GM23248 (cell line): ENCODE results near the gene GLCCI1. TPM values are rescaled to one million over a fixed set of nuclear protein-coding genes. Genes with fewer than 3 reads are reported as not detected.

Source experiments
- DNase-seq: peaks from one replicate; pipeline ENCODE4 v3.0.0-alpha.2; 2015
- H2AFZ ChIP-seq: fragments of 200-600 bp; sonication (generic); 2 replicates; pipeline ENCODE4 v1.6.1; 2016; ENCODE audit warnings: antibody characterized with exemption
- H3F3A ChIP-seq: fragments of 200-600 bp; sonication (generic); 2 replicates; pipeline ENCODE4 v1.6.1; 2016; ENCODE audit warnings: mild to moderate bottlenecking, antibody characterized with exemption, mixed run types; ENCODE audit not compliant: insufficient read depth
- H3K27ac ChIP-seq: fragments of 200-600 bp; sonication (generic); 2 replicates; pipeline ENCODE4 v1.5.1; 2016; ENCODE audit warnings: mild to moderate bottlenecking
- H3K27me3 ChIP-seq: fragments of 200-600 bp; sonication (generic); replicated peaks from 2 replicates; pipeline ENCODE4 v1.6.1; 2016; ENCODE audit warnings: mild to moderate bottlenecking; ENCODE audit not compliant: insufficient read depth
- H3K36me3 ChIP-seq: fragments of 200-600 bp; sonication (generic); 2 replicates; pipeline ENCODE4 v1.6.1; 2016; ENCODE audit warnings: low read depth, mild to moderate bottlenecking
- H3K4me1 ChIP-seq: fragments of 200-600 bp; sonication (generic); 2 replicates; pipeline ENCODE4 v1.6.1; 2016; ENCODE audit warnings: mild to moderate bottlenecking; ENCODE audit not compliant: insufficient read depth
- H3K4me2 ChIP-seq: fragments of 200-600 bp; sonication (generic); one replicate; pipeline ENCODE4 v1.6.1; 2016; ENCODE audit warnings: mild to moderate bottlenecking; ENCODE audit not compliant: unreplicated experiment
- H3K4me3 ChIP-seq: fragments of 200-600 bp; sonication (generic); 2 replicates; pipeline ENCODE4 v1.5.1; 2016; ENCODE audit warnings: mild to moderate bottlenecking
- H3K79me2 ChIP-seq: fragments of 200-600 bp; sonication (generic); 2 replicates; pipeline ENCODE4 v1.6.1; 2016; ENCODE audit warnings: mild to moderate bottlenecking; ENCODE audit not compliant: insufficient read depth
- H3K9ac ChIP-seq: fragments of 200-600 bp; sonication (generic); 2 replicates; pipeline ENCODE4 v1.6.1; 2016; ENCODE audit warnings: mild to moderate bottlenecking
- H3K9me2 ChIP-seq: fragments of 200-600 bp; sonication (generic); 2 replicates; pipeline ENCODE4 v1.6.1; 2016; ENCODE audit warnings: mixed run types, mild to moderate bottlenecking, moderate library complexity; ENCODE audit not compliant: insufficient read depth
- H3K9me3 ChIP-seq: fragments of 200-600 bp; sonication (generic); one replicate; pipeline ENCODE4 v1.6.1; 2017; ENCODE audit warnings: low read depth
- H4K20me1 ChIP-seq: fragments of 200-600 bp; sonication (generic); 2 replicates; pipeline ENCODE4 v1.6.0; 2016; ENCODE audit not compliant: insufficient read depth
- EZH2 ChIP-seq: fragments of 200-600 bp; sonication (generic); IDR thresholded peaks from 2 replicates; pipeline ENCODE4 v1.6.1; 2018; ENCODE audit warnings: antibody characterized with exemption, mild to moderate bottlenecking; ENCODE audit not compliant: insufficient read depth, poor library complexity, severe bottlenecking
- EZH2phosphoT487 ChIP-seq: fragments of 200-600 bp; sonication (generic); IDR thresholded peaks from 2 replicates; pipeline ENCODE4 v1.6.1; 2018; ENCODE audit warnings: antibody characterized with exemption, moderate library complexity, mild to moderate bottlenecking, low read depth; ENCODE audit not compliant: insufficient read depth
- WGBS, 2 experiments: methylation state at CpG; one replicate each; pipeline ENCODE4 v1.1.6; 2015 to 2017; ENCODE audit warnings: low lambda C conversion rate in 2 of 2, low coverage in 1 of 2; ENCODE audit errors: missing lambda C conversion rate in 2 of 2; 5-methylcytosine and 5-hydroxymethylcytosine counted together
- in situ Hi-C: fragments of 300-500 bp; cut with MboI; formaldehyde crosslinking; loops from 2 replicates; pipeline ENCODE4 v1.15.0; 2020
- polyA plus RNA-seq: library from polyadenylated mRNA; unstranded; fragments of >200 nt; fragmentation: Nextera tagmentation; extraction: Ambion mirVana; gene quantifications from 2 replicates; pipeline ENCODE4 v1.2.1, GENCODE V29; 2016
- total RNA-seq: library from RNA; depleted of rRNA; stranded (reverse); fragments of >200 nt; shearing (Covaris generic); gene quantifications from 2 replicates; pipeline ENCODE4 v1.2.3, GENCODE V29; 2014

The GLCCI1 gene
- total and polyA plus RNA-seq, 2 experiments from 2014 or later, result 2.5 to 3.0 TPM

GRCh38 chr7:7944619-7945282 lies 23.8 kb upstream of the GLCCI1 start:
- no peak overlapping the region for H2AFZ ChIP-seq
- 71 to 76% methylated on average over 7 of the region's 7 CpGs for WGBS, 2 experiments

GRCh38 chr7:7946486-7946885 lies 22.1 kb upstream of the GLCCI1 start:
- WGBS, 2 experiments, result 95 to 97% methylated on average over 3 of the region's 3 CpGs
- Histone ChIP-seq H4K20me1 (no peaks in the 10 kb centered on the region), H3K79me2 (no peaks in the 10 kb centered on the region), H3K4me2 (no peak overlapping the region), H3K27ac (no peak overlapping the region), H3F3A (no peaks in the 10 kb centered on the region), H3K27me3 (no peaks in the 10 kb centered on the region), H3K9ac (no peak overlapping the region), H3K9me2 (no peaks in the 10 kb centered on the region), H3K9me3 (no peaks in the 10 kb centered on the region), H3K4me1 (no peaks in the 10 kb centered on the region), H3K4me3 (no peak overlapping the region), H3K36me3 (no peaks in the 10 kb centered on the region), H2AFZ (no peak overlapping the region)
- in situ Hi-C loops, result no loop called here
- DNase-seq, result no peak
- TF ChIP-seq EZH2phosphoT487 (no peak), EZH2 (no peak)

More at GRCh38 chr7:7944619-7945282, 23.8 kb upstream of the GLCCI1 start:
- H3K9me3 ChIP-seq, result no peaks in the 10 kb centered on the region
- no peak overlapping the region for H3K9ac ChIP-seq
- no peaks in the 10 kb centered on the region for H3K27me3 ChIP-seq
- H3K4me1 ChIP-seq, result no peaks in the 10 kb centered on the region
- no peak overlapping the region for H3K27ac ChIP-seq
- no peaks in the 10 kb centered on the region for H3K36me3 ChIP-seq
- no peaks in the 10 kb centered on the region for H3K9me2 ChIP-seq
- TF ChIP-seq EZH2, result no peak
- H3K4me2 ChIP-seq, result no peak overlapping the region
- in situ Hi-C loops, result no loop called here
- H4K20me1 ChIP-seq, result no peaks in the 10 kb centered on the region
- no peaks in the 10 kb centered on the region for H3K79me2 ChIP-seq
- no peak for DNase-seq
- no peak overlapping the region for H3K4me3 ChIP-seq
- H3F3A ChIP-seq, result no peaks in the 10 kb centered on the region

GRCh38 chr7:7948232-7948631 lies 20.4 kb upstream of the GLCCI1 start:
- DNase-seq, result no peak
- Histone ChIP-seq H4K20me1 (no peaks in the 10 kb centered on the region), H2AFZ (no peak overlapping the region), H3K79me2 (no peaks in the 10 kb centered on the region), H3K4me3 (no peak overlapping the region), H3K4me1 (0 out of 2 replicates have a peak, but pooled peaks cover under 1% of the 10 kb centered on the region), H3K9ac (no peak overlapping the region), H3F3A (no peaks in the 10 kb centered on the region), H3K27ac (no peak overlapping the region), H3K9me3 (no peaks in the 10 kb centered on the region), H3K36me3 (no peaks in the 10 kb centered on the region), H3K27me3 (no peaks in the 10 kb centered on the region), H3K9me2 (no peaks in the 10 kb centered on the region), H3K4me2 (no peak overlapping the region)
- TF ChIP-seq EZH2 (no peak), EZH2phosphoT487 (no peak)
- WGBS, 2 experiments, result 69 to 70% methylated on average over 4 of the region's 4 CpGs
- in situ Hi-C loops, result no loop called here

- no peaks in the 10 kb centered on the region for H3K9me3 ChIP-seq
- no peaks in the 10 kb centered on the region for H3K36me3 ChIP-seq
- H3K4me3 ChIP-seq, result no peak overlapping the region
- in situ Hi-C loops, result no loop called here
- no peak overlapping the region for H3K9ac ChIP-seq
- peak overlapping the region; percentile 2 for H3K4me2 ChIP-seq
- no peaks in the 10 kb centered on the region for H3K9me2 ChIP-seq
- H3K79me2 ChIP-seq, result no peaks in the 10 kb centered on the region
- no peak overlapping the region for H3K27ac ChIP-seq
- H4K20me1 ChIP-seq, result no peaks in the 10 kb centered on the region
- no peak for DNase-seq
- no peaks in the 10 kb centered on the region for H3K27me3 ChIP-seq
- H3F3A ChIP-seq, result 0 out of 2 replicates have a peak, but pooled peaks cover 9% of the 10 kb centered on the region
- no peak overlapping the region for H2AFZ ChIP-seq
- no peak for TF ChIP-seq EZH2phosphoT487
- no peak for TF ChIP-seq EZH2
- H3K4me1 ChIP-seq, result peaks cover 39% of the 10 kb centered on the region
Observed at GRCh38 chr7:7953806-7954205, 14.8 kb upstream of the GLCCI1 start.
